Heart left ventricle (tissue), 16 donors: ENCODE measurements around the gene TOB1. TPM values are rescaled to one million over a fixed set of nuclear protein-coding genes. Genes with fewer than 3 reads are reported as not detected.

Experiments used
- ATAC-seq, 4 donors: fragments of 200-7000 bp; cut with Tn5 transposase; one replicate each; pipeline ENCODE4 v1.9.1; 2020 to 2022; ENCODE audit warnings: moderate library complexity in 4 of 4, mild to moderate bottlenecking in 3 of 4, moderate number of reproducible peaks in 1 of 4
- DNase-seq, 5 donors: peaks; one replicate each; pipeline ENCODE4 v3.0.0-alpha.2; 2020
- H3K27ac ChIP-seq, 12 donors: fragments of 200-600 bp; sonication (generic) in 4 of 12; one replicate each; pipeline versions ENCODE4 v1.5.0 to v1.8.0; 2016 to 2022; ENCODE audit warnings: mild to moderate bottlenecking in 2 of 12
- H3K27me3 ChIP-seq, 9 donors: fragments of 200-600 bp; sonication (generic) in 2 of 9; one replicate each; pipeline versions ENCODE4 v1.5.1 to v1.8.0; 2016 to 2022; ENCODE audit warnings: mild to moderate bottlenecking in 3 of 9
- H3K36me3 ChIP-seq, 9 donors: fragments of 200-600 bp; sonication (generic) in 2 of 9; one replicate each; pipeline versions ENCODE4 v1.5.0 to v1.8.0; 2018 to 2022; ENCODE audit warnings: mild to moderate bottlenecking in 2 of 9
- H3K4me1 ChIP-seq, 12 donors: fragments of 200-600 bp; sonication (generic) in 4 of 12; one replicate each; pipeline versions ENCODE4 v1.5.0 to v1.8.0; 2016 to 2022; ENCODE audit warnings: mild to moderate bottlenecking in 3 of 12
- H3K4me3 ChIP-seq, 12 donors: fragments of 200-600 bp; sonication (generic) in 4 of 12; one replicate each; pipeline versions ENCODE4 v1.5.0 to v1.8.0; 2017 to 2022; ENCODE audit warnings: mild to moderate bottlenecking in 9 of 12, moderate library complexity in 4 of 12
- H3K9me3 ChIP-seq, 12 donors: fragments of 200-600 bp; sonication (generic) in 4 of 12; one replicate each; pipeline versions ENCODE4 v1.5.0 to v1.8.0; 2016 to 2022; ENCODE audit warnings: mild to moderate bottlenecking in 1 of 12
- POLR2A ChIP-seq, 2 donors: fragments of 450-650 bp; IDR thresholded peaks; one replicate each; pipeline ENCODE4 v1.6.1; 2017; ENCODE audit warnings: antibody characterized with exemption in 2 of 2, mild to moderate bottlenecking in 2 of 2, moderate library complexity in 2 of 2
- WGBS, 4 donors: extraction: QIAGEN DNeasy Blood & Tissue Kit in 2 of 4; methylation state at CpG; one replicate each; pipeline versions ENCODE4 v1.1.5 to v1.1.7; 2013 to 2018; 5-methylcytosine and 5-hydroxymethylcytosine counted together
- intact Hi-C, 10 donors: fragments of 100-400 bp; cut with DNase I; formaldehyde crosslinking; loops; one replicate each; pipeline versions ENCODE4 v1.11.1 to v1.14.2; 2022
- polyA plus RNA-seq, 2 donors: library from polyadenylated mRNA; stranded (reverse); fragments of 200-250 nt; gene quantifications; one replicate each; pipeline ENCODE4 v1.2.3, GENCODE V29; 2013
- total RNA-seq, 9 donors: library from RNA; depleted of rRNA in 2 of 9; stranded (reverse); fragments of >200 nt in 2 of 9; fragmentation: NEBNext Ultra II Directional in 3 of 9; extraction: Animal tissue kit (Norgen Biotek cat#: 25700) in 3 of 9; gene quantifications; one replicate each; pipeline versions ENCODE4 v1.1.0 to v1.2.4, GENCODE V29; 2016 to 2023
- TF ChIP-seq, protein P1 (sequence below), 12 donors: fragments of 200-600 bp; sonication (generic) in 4 of 12; IDR thresholded peaks; one replicate each; pipeline versions ENCODE4 v1.5.0 to v1.8.0; 2018 to 2022; ENCODE audit warnings: antibody characterized with exemption in 12 of 12, mild to moderate bottlenecking in 5 of 12
- donor health status: ischemic (EF 13 %, LVEDD 7.1; RV severe dilation, severe dysfunction).
- donor health status: healthy with polysubstance abuse.
- donor health status: DM: no; HTN: yes; CAD: no.
- donor health status: DM: no; HTN: no; CAD: no.
- donor health status: ischemic (EF 25% LVEDD 6.9; RV normal size, moderate dysfunction).
- donor health status: ischemic (EF 25% LVEDD 5.7; RV mildly dilated, moderate dysfunction).
- donor health status: healthy.
- donor health status: DM: yes; HTN: yes; CAD: no.
- donor health status: ischemic (EF 35%, LVEDD 5.7; RV mildly dilated, moderate dysfunction).
- donor health status: nonischemic (EF 11% LVEDD 7.7; RV severe dilation, severe dysfunction).
- donor health status: DM: yes; HTN: yes; CAD: no.
- donor health status: PGD.
- donor health status: ischemic (EF 29% LVEDD 5.4; RV normal size, mild dysfunction).
- donor health status: nonischemic (EF 23%, LVEDD 6.1; RV moderate dilation, normal function).

Gene TOB1
- total and polyA plus RNA-seq, 11 donors, result 22.2 to 136 (median 68.1) TPM

DNA sequence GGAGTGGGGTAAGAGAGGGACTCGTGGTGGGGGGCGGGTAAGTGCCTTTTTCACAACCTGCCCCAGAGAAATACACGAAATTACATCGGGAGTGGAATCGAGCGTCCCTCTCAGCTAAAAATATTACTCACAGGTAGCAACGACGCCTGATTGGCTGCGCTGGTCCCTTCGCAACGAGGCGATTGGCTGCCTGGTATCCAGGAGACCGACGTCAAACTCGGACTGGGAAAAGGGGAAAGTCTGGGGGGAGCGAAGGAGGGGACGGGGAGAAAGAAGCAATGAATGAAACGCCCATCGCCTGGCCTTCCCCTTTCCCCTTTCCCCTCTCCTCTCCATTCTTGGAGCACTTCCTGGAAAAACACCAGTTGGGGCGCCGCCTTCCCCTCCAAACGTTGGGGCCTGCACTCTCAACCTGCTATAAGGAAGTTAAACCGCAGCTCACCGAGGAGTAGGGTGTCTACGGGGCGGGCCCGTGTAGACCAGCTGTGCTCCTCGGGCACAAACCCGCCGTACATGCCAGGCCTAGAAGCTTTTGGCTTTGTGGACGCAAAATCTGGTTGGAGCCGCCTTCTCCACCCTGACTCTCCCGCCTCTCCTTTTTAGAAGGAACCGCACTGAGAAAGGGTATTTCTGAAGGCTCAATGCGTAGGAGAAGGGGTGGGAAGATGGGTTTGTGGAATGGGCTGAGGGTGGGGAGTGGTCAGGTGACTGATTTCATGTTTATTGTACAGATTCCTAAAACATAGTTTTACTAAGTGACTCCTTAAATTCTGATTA lies 1.4 kb upstream of the TOB1 start:
- no peaks in the 10 kb centered on the region for H3K9me3 ChIP-seq
- H3K4me1 ChIP-seq, result peaks cover 1 to 54% (median 31%) of the 10 kb centered on the region in 12 donors
- H3K4me3 ChIP-seq, result peak overlapping the region; percentile 64 to 97 (median 88)
- TF ChIP-seq, protein P1, sequence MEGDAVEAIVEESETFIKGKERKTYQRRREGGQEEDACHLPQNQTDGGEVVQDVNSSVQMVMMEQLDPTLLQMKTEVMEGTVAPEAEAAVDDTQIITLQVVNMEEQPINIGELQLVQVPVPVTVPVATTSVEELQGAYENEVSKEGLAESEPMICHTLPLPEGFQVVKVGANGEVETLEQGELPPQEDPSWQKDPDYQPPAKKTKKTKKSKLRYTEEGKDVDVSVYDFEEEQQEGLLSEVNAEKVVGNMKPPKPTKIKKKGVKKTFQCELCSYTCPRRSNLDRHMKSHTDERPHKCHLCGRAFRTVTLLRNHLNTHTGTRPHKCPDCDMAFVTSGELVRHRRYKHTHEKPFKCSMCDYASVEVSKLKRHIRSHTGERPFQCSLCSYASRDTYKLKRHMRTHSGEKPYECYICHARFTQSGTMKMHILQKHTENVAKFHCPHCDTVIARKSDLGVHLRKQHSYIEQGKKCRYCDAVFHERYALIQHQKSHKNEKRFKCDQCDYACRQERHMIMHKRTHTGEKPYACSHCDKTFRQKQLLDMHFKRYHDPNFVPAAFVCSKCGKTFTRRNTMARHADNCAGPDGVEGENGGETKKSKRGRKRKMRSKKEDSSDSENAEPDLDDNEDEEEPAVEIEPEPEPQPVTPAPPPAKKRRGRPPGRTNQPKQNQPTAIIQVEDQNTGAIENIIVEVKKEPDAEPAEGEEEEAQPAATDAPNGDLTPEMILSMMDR (IDR thresholded peaks at IDR 0.05), result no peak
- TF ChIP-seq POLR2A (IDR thresholded peaks at IDR 0.05), result peak; percentile 56 to 74
- intact Hi-C loops, result loop anchor here (1.0 to 10.0 kb wide), 13 partner anchors 15 to 297 kb away; partner anchors contain the start of genes NME2 (in 2 of the 10) and SPAG9 (in 1 of the 10)
- no peaks in the 10 kb centered on the region for H3K27me3 ChIP-seq
- peaks cover 0 to 14% (median 12%) of the 10 kb centered on the region in 9 donors for H3K36me3 ChIP-seq
- 0 to 1% (median 0%) methylated on average over 35 of the region's 35 CpGs for WGBS, 4 donors
- peak overlapping the region; percentile 99 to 100 (median 100) for H3K27ac ChIP-seq
- peak; percentile 73 to 83 (median 80) for ATAC-seq
- peak; percentile 94 to 97 (median 97) for DNase-seq

DNA sequence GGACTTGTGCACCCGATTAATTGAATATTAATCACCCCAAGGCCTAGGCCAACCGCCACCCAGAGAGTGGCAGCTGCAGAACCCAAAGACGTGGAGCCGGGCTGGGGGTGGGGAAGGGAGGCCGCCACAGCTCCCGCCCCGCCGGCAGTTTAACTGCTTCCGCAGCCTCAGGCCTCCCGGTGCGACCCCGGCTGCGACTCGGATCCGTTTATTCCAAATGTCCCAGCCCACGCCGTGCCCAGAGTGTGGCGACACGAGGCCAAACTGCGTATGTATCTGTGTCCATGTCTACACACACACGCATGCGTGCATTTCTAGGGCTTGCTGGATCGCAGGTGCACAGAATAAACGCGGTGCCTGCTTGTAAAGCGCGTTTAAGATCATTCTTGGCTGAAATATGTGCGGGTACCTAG lies 802 bp upstream of the TOB1 start:
- Histone ChIP-seq H3K4me3 (peak overlapping the region; percentile 64 to 97 (median 88)), H3K27ac (peak overlapping the region; percentile 99 to 100 (median 100)), H3K27me3 (no peaks in the 10 kb centered on the region), H3K4me1 (peaks cover 2 to 54% (median 30%) of the 10 kb centered on the region in 12 donors), H3K9me3 (no peaks in the 10 kb centered on the region), H3K36me3 (peaks cover 0 to 20% (median 18%) of the 10 kb centered on the region in 9 donors)
- WGBS, 4 donors, result 0 to 1% (median 0%) methylated on average over 24 to 28 of the region's 28 CpGs
- ATAC-seq (peak; percentile 8 to 40 (median 30)), DNase-seq (peak; percentile 67 to 84 (median 74))
- TF ChIP-seq, protein P1 (IDR thresholded peaks at IDR 0.05), result no peak
- no peak for TF ChIP-seq POLR2A (IDR thresholded peaks at IDR 0.05)
- intact Hi-C loops, result loop anchor here (1.0 to 10.0 kb wide), 14 partner anchors 14 to 298 kb away; partner anchors contain the start of genes NME2 (in 2 of the 10) and SPAG9 (in 1 of the 10)

DNA sequence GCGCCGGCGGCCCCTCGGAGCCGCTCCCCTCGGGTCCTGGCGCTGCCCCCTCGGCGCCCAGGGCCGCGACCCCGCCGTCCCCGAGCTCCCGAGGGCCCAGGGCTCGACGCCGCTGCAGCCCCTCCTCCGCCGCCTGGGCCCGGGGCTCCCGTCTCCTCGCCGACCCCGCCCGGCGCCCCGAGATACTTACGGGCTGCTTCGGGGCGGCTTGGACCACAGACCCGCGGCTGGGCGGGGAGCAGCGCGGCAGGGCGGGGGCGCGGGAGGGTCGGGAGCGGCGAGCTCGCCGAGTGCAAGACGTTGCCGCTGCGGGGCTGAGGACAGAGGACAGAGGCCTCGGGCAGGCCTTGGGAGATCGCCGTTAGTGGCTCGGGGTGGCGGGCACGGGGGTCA lies 290 bp downstream of the TOB1 start:
- Histone ChIP-seq H3K9me3 (no peaks in the 10 kb centered on the region), H3K36me3 (peaks cover 0 to 31% (median 29%) of the 10 kb centered on the region in 9 donors), H3K27me3 (no peaks in the 10 kb centered on the region), H3K4me1 (peaks cover 2 to 54% (median 35%) of the 10 kb centered on the region in 12 donors), H3K4me3 (peak overlapping the region; percentile 75 to 97 (median 88)), H3K27ac (peak overlapping the region; percentile 92 to 100 (median 99))
- no peak for TF ChIP-seq POLR2A (IDR thresholded peaks at IDR 0.05)
- TF ChIP-seq, protein P1 (IDR thresholded peaks at IDR 0.05), result no peak
- DNase-seq, result no peak
- ATAC-seq, result peak in 1 of 4 donors; percentile 0
- 0 to 1% (median 1%) methylated on average over 23 to 53 of the region's 53 CpGs for WGBS, 4 donors
- intact Hi-C loops, result loop anchor here (1.0 to 10.0 kb wide), 14 partner anchors 13 to 299 kb away; partner anchors contain the start of genes NME2 (in 2 of the 10) and SPAG9 (in 1 of the 10)
